T47D (cell line): Measurements from ENCODE around the gene PCCA.

Source experiments
- DNase-seq, 2 experiments: peaks; one replicate each; pipeline versions ENCODE4 v3.0.0 to v3.0.0-alpha.2; 2011 to 2012; ENCODE audit warnings: low read depth in 1 of 2, low spot score in 1 of 2
- JUND ChIP-seq: IDR thresholded peaks from 2 replicates; pipeline ENCODE4 v1.6.1; 2012; ENCODE audit warnings: low read depth
- in situ Hi-C: cut with HindIII; loops from 2 replicates; pipeline ENCODE4 v1.10.0; 2016; ENCODE audit warnings: low sequenced_read_pairs, low pct_unique_long_range_greater_than_20kb

Gene PCCA

GRCh38 chr13:100184095-100184494 lies 95.2 kb downstream of the PCCA start:
- in situ Hi-C loops = no loop called here

GRCh38 chr13:100195568-100195967 lies 106.7 kb downstream of the PCCA start:
- in situ Hi-C loops = no loop called here
- no peak for TF ChIP-seq JUND
- DNase-seq = no peak

More at GRCh38 chr13:100184095-100184494, 95.2 kb downstream of the PCCA start:
- no peak for TF ChIP-seq JUND
- no peak for DNase-seq

- DNase-seq = no peak
- in situ Hi-C loops = no loop called here
- TF ChIP-seq JUND = no peak
Observed at GRCh38 chr13:100196375-100196774, 107.5 kb downstream of the PCCA start.

- TF ChIP-seq JUND = no peak
- in situ Hi-C loops = no loop called here
- DNase-seq = no peak
Observed at GRCh38 chr13:100197116-100197515, 108.2 kb downstream of the PCCA start.

- in situ Hi-C loops = no loop called here
- no peak for TF ChIP-seq JUND
- DNase-seq = peak in 1 of 2 experiments; percentile 12
Observed at GRCh38 chr13:100197591-100198365, 108.9 kb downstream of the PCCA start.

- no peak for DNase-seq
- TF ChIP-seq JUND = no peak
- in situ Hi-C loops = no loop called here
Observed at GRCh38 chr13:100203696-100204367, 114.9 kb downstream of the PCCA start.

GRCh38 chr13:100208002-100208401 lies 119.1 kb downstream of the PCCA start:
- DNase-seq = no peak
- TF ChIP-seq JUND = no peak
- in situ Hi-C loops = no loop called here

GRCh38 chr13:100208626-100209025 lies 119.7 kb downstream of the PCCA start:
- no peak for DNase-seq
- no peak for TF ChIP-seq JUND

GRCh38 chr13:100209857-100210825 lies 121.2 kb downstream of the PCCA start:
- TF ChIP-seq JUND = no peak
- in situ Hi-C loops = no loop called here
- DNase-seq = no peak

More at GRCh38 chr13:100208626-100209025, 119.7 kb downstream of the PCCA start:
- in situ Hi-C loops = no loop called here

- no peak for TF ChIP-seq JUND
- no peak for DNase-seq
- in situ Hi-C loops = no loop called here
Observed at GRCh38 chr13:100211016-100211710, 122.3 kb downstream of the PCCA start.

- in situ Hi-C loops = no loop called here
- no peak for DNase-seq
- no peak for TF ChIP-seq JUND
Observed at GRCh38 chr13:100212904-100213553, 124.1 kb downstream of the PCCA start.
